WTC11 (cell line): Measurements from ENCODE around the gene TRAF2. TPM values are rescaled to one million over a fixed set of nuclear protein-coding genes. Genes with fewer than 3 reads are reported as not detected.

ENCODE experiments used
- ATAC-seq: fragments of 200-7000 bp; cut with Tn5 transposase; 2 replicates; pipeline ENCODE4 v1.10.0; 2021; ENCODE audit warnings: mild to moderate bottlenecking, moderate library complexity
- CTCF ChIA-PET: fragments of 300-600 bp; sonication (Branson Sonifier 250); formaldehyde crosslinking; loops from one replicate; lab custom pipeline; 2021; ENCODE audit warnings: antibody characterized with exemption; lab: Charles Lee
- POLR2A ChIA-PET: fragments of 350-600 bp; sonication (Branson Sonifier 250); formaldehyde crosslinking; loops from one replicate; lab custom pipeline; 2021; ENCODE audit warnings: antibody characterized with exemption; lab: Charles Lee
- DNase-seq: peaks from one replicate; pipeline ENCODE4 v3.0.0; 2021; ENCODE audit warnings: low spot score
- H3K27ac Mint-ChIP-seq: 2 replicates; pipeline ENCODE4 v1.8.0; 2021; ENCODE audit warnings: mixed read lengths
- H3K27me3 Mint-ChIP-seq: 2 replicates; pipeline ENCODE4 v1.8.0; 2021; ENCODE audit warnings: low read depth, mild to moderate bottlenecking, moderate library complexity, mixed read lengths
- H3K36me3 Mint-ChIP-seq: 2 replicates; pipeline ENCODE4 v1.8.0; 2021; ENCODE audit warnings: mixed read lengths
- H3K4me1 Mint-ChIP-seq: 2 replicates; pipeline ENCODE4 v1.8.0; 2022; ENCODE audit warnings: mixed read lengths
- H3K4me3 Mint-ChIP-seq: 2 replicates; pipeline ENCODE4 v1.8.0; 2021; ENCODE audit warnings: mild to moderate bottlenecking, moderate library complexity, mixed read lengths
- H3K9me3 Mint-ChIP-seq: 2 replicates; pipeline ENCODE4 v1.8.0; 2021; ENCODE audit warnings: mixed read lengths
- AR ChIP-seq: fragments of 250-450 bp; sonication (Bioruptor Pico); IDR thresholded peaks from 2 replicates; pipeline ENCODE4 v1.9.0; 2021; ENCODE audit warnings: mild to moderate bottlenecking
- ATF2 ChIP-seq: sonication (generic); formaldehyde crosslinking; IDR thresholded peaks from 2 replicates; pipeline ENCODE4 v1.8.1; 2022; ENCODE audit warnings: low read depth, missing genetic modification reagents, borderline replicate concordance
- ELF4 ChIP-seq: sonication (generic); formaldehyde crosslinking; IDR thresholded peaks from 2 replicates; pipeline ENCODE4 v1.8.1; 2022; ENCODE audit warnings: low read depth, mild to moderate bottlenecking, moderate library complexity, missing genetic modification reagents
- ESRRA ChIP-seq: sonication (generic); formaldehyde crosslinking; IDR thresholded peaks from 2 replicates; pipeline ENCODE4 v1.8.1; 2022; ENCODE audit warnings: mild to moderate bottlenecking, missing genetic modification reagents, borderline replicate concordance
- ETV6 ChIP-seq: sonication (generic); formaldehyde crosslinking; IDR thresholded peaks from 2 replicates; pipeline ENCODE4 v1.8.1; 2022; ENCODE audit warnings: mild to moderate bottlenecking, missing genetic modification reagents
- FOXJ3 ChIP-seq: sonication (generic); formaldehyde crosslinking; IDR thresholded peaks from 2 replicates; pipeline ENCODE4 v1.9.0; 2021; ENCODE audit warnings: missing genetic modification reagents, mild to moderate bottlenecking, borderline replicate concordance
- HMGXB4 ChIP-seq: sonication (generic); formaldehyde crosslinking; IDR thresholded peaks from 2 replicates; pipeline ENCODE4 v1.8.1; 2023; ENCODE audit warnings: mild to moderate bottlenecking, moderate library complexity, missing genetic modification reagents
- IRF1 ChIP-seq: sonication (generic); formaldehyde crosslinking; IDR thresholded peaks from 2 replicates; pipeline ENCODE4 v1.8.0; 2023; ENCODE audit warnings: missing genetic modification reagents
- KAT7 ChIP-seq: sonication (generic); formaldehyde crosslinking; IDR thresholded peaks from 2 replicates; pipeline ENCODE4 v1.8.1; 2023; ENCODE audit warnings: missing genetic modification reagents, mild to moderate bottlenecking, borderline replicate concordance
- MAX ChIP-seq: sonication (generic); formaldehyde crosslinking; IDR thresholded peaks from 2 replicates; pipeline ENCODE4 v1.8.0; 2022; ENCODE audit warnings: mild to moderate bottlenecking, missing genetic modification reagents
- MXD4 ChIP-seq: fragments of 250-450 bp; sonication (Bioruptor Pico); IDR thresholded peaks from 2 replicates; pipeline ENCODE4 v1.8.0; 2021; ENCODE audit warnings: mild to moderate bottlenecking, moderate library complexity, borderline replicate concordance
- MYBL2 ChIP-seq: sonication (generic); formaldehyde crosslinking; IDR thresholded peaks from 2 replicates; pipeline ENCODE4 v1.8.1; 2023; ENCODE audit warnings: mild to moderate bottlenecking, moderate library complexity, missing genetic modification reagents
- NR1H2 ChIP-seq: sonication (generic); formaldehyde crosslinking; IDR thresholded peaks from 2 replicates; pipeline ENCODE4 v1.9.0; 2021; ENCODE audit warnings: mild to moderate bottlenecking, moderate library complexity, missing genetic modification reagents
- STAT6 ChIP-seq: sonication (generic); formaldehyde crosslinking; conservative IDR thresholded peaks from 2 replicates; pipeline ENCODE4 v1.8.1; 2023; ENCODE audit warnings: mild to moderate bottlenecking, low read depth, missing genetic modification reagents, moderate library complexity
- TCF7 ChIP-seq: sonication (generic); formaldehyde crosslinking; IDR thresholded peaks from 2 replicates; pipeline ENCODE4 v1.8.0; 2022; ENCODE audit warnings: mild to moderate bottlenecking, low read depth, missing genetic modification reagents, moderate library complexity
- ZNF425 ChIP-seq: fragments of 250-450 bp; sonication (Bioruptor Pico); conservative IDR thresholded peaks from 2 replicates; pipeline ENCODE4 v1.9.0; 2021; ENCODE audit warnings: mild to moderate bottlenecking
- total RNA-seq: library from RNA; stranded (reverse); gene quantifications from 3 replicates; pipeline ENCODE4 v1.2.3, GENCODE V29; 2021

TRAF2 gene
- total RNA-seq, 1 experiment from 2014 or later: 55.0 TPM

GRCh38 chr9:136944519-136945332 is 58.4 kb downstream of the TRAF2 start, which contains the start of the genes C8G and FBXW5 (continued):
- TF ChIP-seq STAT6 (CRISPR knock-in tag) (0 out of 2 replicates have a peak, but pooled peaks have one; percentile 4), MYBL2 (peak; percentile 28; the same call in 1 of the 2 replicates), ATF2 (CRISPR knock-in tag) (no peak), MXD4 (CRISPR knock-in tag) (no peak), FOXJ3 (CRISPR knock-in tag) (no peak), MAX (CRISPR knock-in tag) (peak; percentile 36; the same call in 1 of the 2 replicates), ESRRA (CRISPR knock-in tag) (no peak), NR1H2 (CRISPR knock-in tag) (no peak), HMGXB4 (peak; percentile 53; the same call in 1 of the 2 replicates), TCF7 (no peak)

GRCh38 chr9:136945333-136946227 is 59.3 kb downstream of the TRAF2 start:
- no peak for DNase-seq
- H3K27me3 Mint-ChIP-seq: no peaks in the 10 kb centered on the region
- peaks cover 10% of the 10 kb centered on the region for H3K4me1 Mint-ChIP-seq
- no peaks in the 10 kb centered on the region for H3K9me3 Mint-ChIP-seq
- peaks cover 7% of the 10 kb centered on the region; the same call in 1 of the 2 replicates for H3K36me3 Mint-ChIP-seq
- no peak overlapping the region for H3K27ac Mint-ChIP-seq
- no peak for ATAC-seq
- POLR2A ChIA-PET: interaction anchor here (0.6 to 1.0 kb wide), 2 partner anchors 80 to 145 kb away, joined by 3 to 5 read pairs; no protein-coding TSS in a partner anchor
- CTCF ChIA-PET: interaction anchor here (0.6 to 8.7 kb wide), 8 partner anchors 9 to 389 kb away, joined by 3 to 151 read pairs (median 4); partner anchors contain the start of genes MAN1B1 and NPDC1
- no peak overlapping the region for H3K4me3 Mint-ChIP-seq
- TF ChIP-seq AR (CRISPR knock-in tag) (no peak), ZNF425 (no peak), KAT7 (CRISPR knock-in tag) (no peak), ELF4 (no peak), STAT6 (CRISPR knock-in tag) (no peak), IRF1 (CRISPR knock-in tag) (no peak), ETV6 (CRISPR knock-in tag) (no peak)
